SHP77 treated with DMSO at 0.1 percent for 48 hours (cell line): ENCODE measurements around the gene CLDN16.

Experiments used
- DNase-seq: peaks from one replicate; lab custom pipeline; 2025; lab: John Stamatoyannopoulos, UW

CLDN16 gene

GRCh38 chr3:190442240-190442639 is 54.3 kb downstream of the CLDN16 start:
- no peak for DNase-seq

- DNase-seq: no peak
Measured at GRCh38 chr3:190443257-190443656, 55.3 kb downstream of the CLDN16 start.

- DNase-seq: no peak
Measured at GRCh38 chr3:190444006-190444405, 56.0 kb downstream of the CLDN16 start.

GRCh38 chr3:190444576-190445145 is 56.7 kb downstream of the CLDN16 start:
- no peak for DNase-seq

GRCh38 chr3:190446573-190447279 is 58.8 kb downstream of the CLDN16 start:
- no peak for DNase-seq

- no peak for DNase-seq
Measured at GRCh38 chr3:190448256-190448655, 60.3 kb downstream of the CLDN16 start.

- no peak for DNase-seq
Measured at GRCh38 chr3:190449801-190450200, 61.8 kb downstream of the CLDN16 start, which contains the start of gene TMEM207. Gene TMEM207, minus strand, starts transcription at chr3:190449901. Its CDS starts 92 bp downstream, at chr3:190449809.

GRCh38 chr3:190455828-190456227 is 67.9 kb downstream of the CLDN16 start:
- no peak for DNase-seq

GRCh38 chr3:190456770-190457169 is 68.8 kb downstream of the CLDN16 start:
- DNase-seq: no peak

- no peak for DNase-seq
Measured at GRCh38 chr3:190458040-190458439, 70.1 kb downstream of the CLDN16 start.
